Neural cell (in vitro differentiated cells): ENCODE results near the gene PSG6.
"Not testable (repeated sequence)": the region's sequence is repeated elsewhere in the genome, so short reads cannot be mapped to it uniquely, and the experiment has no call there.

Source experiments
- EZH2 ChIP-seq: fragments of 200-600, 300-800 bp; shearing (Covaris generic), sonication (generic); IDR thresholded peaks from 2 replicates; pipeline ENCODE4 v1.6.1; 2014; ENCODE audit warnings: antibody characterized with exemption, low read length, borderline replicate concordance, mild to moderate bottlenecking; ENCODE audit not compliant: insufficient read depth, poor library complexity, severe bottlenecking
- POLR2AphosphoS5 ChIP-seq: IDR thresholded peaks from 2 replicates; pipeline ENCODE4 v1.6.1; 2012

GRCh38 chr19:42875881-42876280 lies 41.8 kb downstream of the PSG6 start:
- not testable (repeated sequence) for TF ChIP-seq EZH2, POLR2AphosphoS5
